Ureter (tissue), 1 donor: ENCODE measurements around the gene PPP6R3. TPM values are rescaled to one million over a fixed set of nuclear protein-coding genes. Genes with fewer than 3 reads are reported as not detected.
"Not testable (repeated sequence)": the region's sequence is repeated elsewhere in the genome, so short reads cannot be mapped to it uniquely, and the experiment has no call there.

Experiments used
- DNase-seq: peaks from one replicate; pipeline ENCODE4 v3.0.0-alpha.2; 2020; ENCODE audit warnings: low spot score
- total RNA-seq: library from RNA; stranded (reverse); gene quantifications from one replicate; pipeline ENCODE4 v1.2.4, GENCODE V29; 2023
- donor health status: DM: yes; HTN: yes; CAD: no.

PPP6R3 gene
- total RNA-seq, 1 donor from 2014 or later: 183 TPM

DNA sequence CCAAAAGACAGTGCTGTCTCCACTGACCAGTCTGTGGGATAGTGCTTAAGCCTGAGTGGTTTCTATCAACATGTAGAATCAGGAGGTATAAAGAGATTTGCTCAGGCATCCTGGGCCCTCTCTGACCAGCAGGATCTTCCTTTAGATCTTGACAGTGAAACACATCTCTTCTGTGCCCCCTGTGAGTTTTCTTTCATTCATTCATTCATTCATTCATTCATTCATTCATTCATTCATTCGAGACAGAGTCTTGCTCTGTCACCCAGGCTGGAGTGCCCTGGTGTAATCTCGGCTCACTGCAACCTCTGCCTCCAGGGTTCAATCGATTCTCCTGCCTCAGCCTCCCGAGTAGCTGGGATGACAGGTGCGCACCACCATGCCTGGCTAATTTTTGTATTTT lies 26.4 kb upstream of the PPP6R3 start:
- not testable (repeated sequence) for DNase-seq

DNA sequence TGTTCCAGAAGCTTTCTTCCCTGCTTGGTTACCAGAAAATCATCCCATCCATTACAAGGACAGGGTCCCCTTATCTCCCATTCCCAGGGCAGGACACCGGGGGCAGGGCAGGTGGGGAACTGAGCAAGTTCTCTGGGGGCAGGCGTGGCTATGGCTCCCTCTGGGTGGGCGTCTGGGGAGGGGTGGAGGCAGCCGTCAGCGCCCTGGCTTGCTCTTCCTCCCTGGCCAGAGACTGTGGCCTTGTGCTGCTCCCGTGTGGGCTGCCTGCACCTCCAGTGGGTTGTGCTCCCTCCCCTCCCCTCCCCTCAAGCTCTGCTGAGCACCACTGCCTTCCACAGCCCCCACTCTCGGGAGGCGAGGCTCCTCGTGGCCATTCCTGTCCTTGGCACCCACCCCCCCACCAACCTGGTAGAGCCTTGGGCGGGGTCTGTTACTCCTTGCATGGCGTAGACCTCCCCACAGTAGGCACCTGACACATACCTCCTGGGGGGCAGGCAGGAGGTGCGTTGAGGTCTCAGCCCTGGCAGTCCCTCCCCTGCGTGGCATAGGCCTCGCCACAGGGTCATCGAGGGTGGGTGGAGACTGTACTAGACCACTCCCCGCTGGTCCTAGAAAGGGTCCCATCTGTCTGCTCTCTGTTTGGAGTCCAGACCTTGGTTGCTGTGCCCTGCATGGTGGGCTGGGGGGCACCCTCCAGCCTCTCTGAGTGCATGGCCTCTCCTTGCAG lies 24.2 kb upstream of the PPP6R3 start:
- no peak for DNase-seq

DNA sequence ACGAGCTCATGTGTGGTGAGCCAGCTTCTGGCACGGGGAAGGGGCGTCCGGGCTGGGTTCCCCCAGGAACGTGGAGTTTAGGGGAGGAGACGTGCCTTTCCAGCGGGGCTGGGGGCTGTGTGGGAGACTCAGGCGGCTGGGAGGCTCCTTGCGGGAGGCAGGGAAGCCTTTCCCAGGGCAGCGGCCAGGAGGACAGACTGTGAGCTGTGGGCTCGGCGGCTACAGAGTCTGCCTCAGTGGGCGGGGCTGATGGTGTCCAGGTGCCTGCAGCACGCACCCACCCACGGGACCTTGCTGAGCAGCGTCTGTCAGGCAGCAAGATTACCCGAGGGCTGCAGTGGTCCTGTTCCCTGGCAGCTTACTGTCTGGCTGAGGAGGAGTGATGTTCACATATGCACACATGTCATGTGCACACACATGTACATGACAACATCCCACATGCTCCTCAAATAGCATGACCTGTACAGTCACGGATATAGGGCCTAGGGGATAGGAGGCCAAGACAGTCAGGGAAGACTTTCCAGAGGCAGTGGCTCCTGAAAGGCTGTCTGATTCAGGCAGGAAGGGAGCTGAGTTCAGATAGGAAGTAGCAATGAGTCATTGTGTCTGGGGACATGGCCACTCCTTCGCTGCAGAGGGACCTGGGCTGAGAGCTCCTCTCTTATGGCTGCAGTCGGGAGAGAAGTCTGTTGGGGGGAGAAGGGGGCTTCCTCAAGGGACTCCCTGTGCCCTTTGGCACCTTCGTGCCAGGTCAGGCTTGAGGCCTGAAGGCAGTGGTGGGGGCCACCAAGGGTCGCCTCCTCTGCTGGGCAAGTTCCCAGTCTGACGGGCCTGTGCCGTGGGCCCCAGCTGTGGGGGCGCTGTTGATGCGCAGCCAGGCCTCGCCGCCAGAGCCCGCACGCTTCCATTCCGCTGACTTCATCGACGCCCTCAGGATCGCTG lies 23.3 kb upstream of the PPP6R3 start:
- DNase-seq: no peak

DNA sequence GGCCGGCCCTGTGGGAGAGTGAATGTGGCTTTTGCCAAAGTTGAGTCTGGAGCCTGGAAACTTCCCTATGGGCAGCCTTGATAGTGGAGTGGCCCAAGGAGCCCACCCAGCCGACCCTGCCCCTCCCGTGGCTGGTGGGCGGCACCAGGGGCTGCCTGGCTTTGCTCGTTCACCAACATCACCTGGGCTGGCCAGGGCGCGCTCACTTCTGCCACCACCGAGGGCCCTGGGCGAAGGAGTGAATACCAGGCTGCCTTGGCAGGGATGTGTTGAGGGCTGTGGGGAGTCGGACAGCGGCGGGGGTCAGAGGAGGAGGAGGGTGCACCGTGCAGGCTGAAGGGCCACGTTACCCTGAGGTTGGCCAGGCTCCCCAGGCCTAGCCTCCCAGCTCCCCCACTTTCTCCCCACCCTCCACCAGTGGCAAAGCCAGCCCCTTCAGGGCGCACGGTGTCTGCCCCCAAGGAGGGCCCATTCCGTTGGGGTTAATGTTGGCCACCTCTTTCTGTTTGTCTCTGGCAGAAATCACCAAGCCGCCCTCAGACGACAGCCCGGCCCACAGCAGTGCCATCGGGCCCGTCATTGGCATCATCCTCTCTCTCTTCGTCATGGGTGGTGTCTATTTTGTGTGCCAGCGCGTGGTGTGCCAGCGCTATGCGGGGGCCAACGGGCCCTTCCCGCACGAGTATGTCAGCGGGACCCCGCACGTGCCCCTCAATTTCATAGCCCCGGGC lies 22.5 kb upstream of the PPP6R3 start:
- DNase-seq: no peak

DNA sequence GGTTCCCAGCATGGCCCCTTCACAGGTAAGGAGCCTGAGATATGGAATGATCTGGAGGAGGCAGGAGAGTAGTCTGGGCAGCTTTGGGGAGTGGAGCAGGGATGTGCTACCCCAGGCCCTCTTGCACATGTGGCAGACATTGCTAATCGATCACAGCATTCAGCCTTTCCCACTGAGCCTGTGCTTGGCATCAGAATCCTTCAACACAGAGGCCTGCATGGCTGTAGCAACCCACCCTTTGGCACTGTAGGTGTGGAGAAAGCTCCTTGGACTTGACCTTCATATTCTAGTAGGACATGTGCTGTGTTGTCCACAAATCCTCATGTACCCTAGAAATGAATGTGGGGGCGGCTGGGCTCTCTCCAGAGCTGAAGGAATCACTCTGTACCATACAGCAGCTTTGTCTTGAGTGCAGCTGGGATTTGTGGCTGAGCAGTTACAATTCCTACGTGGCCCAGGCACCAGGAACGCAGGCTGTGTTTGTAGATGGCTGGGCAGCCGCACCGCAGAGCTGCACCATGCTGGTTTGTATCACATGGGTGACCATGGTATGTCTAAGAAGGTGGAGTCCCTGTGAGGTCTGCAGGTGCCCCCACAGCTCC lies 21.8 kb upstream of the PPP6R3 start:
- no peak for DNase-seq

DNA sequence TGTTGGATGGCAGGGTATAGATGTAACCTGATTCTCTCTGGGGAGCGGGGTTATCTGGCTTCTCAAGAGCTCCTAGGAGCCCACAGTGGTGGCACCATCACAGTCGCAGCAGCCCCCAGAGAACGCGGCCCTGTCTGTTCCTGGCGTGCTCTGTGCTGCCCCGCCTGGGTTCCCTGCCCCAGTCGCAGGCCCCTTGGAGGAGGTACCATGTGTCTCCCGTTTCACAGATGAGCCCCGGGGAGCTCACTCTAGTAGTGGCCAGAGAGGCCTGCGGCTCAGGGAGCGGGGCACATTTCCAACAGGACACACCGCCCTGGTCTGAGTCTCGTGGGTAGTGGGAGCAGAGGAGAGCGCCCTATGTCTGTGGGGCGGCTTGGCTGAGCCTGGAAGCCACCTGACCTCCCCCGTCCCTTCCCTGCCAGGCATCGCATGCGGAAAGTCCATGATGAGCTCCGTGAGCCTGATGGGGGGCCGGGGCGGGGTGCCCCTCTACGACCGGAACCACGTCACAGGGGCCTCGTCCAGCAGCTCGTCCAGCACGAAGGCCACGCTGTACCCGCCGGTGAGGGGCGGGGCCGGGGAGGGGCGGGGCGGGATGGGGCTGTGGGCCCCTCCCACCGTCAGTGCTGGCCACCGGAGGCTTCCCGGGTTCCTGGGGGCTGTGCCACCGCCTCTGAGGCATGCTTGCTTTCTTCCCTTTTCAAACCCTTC lies 21.0 kb upstream of the PPP6R3 start:
- no peak for DNase-seq

DNA sequence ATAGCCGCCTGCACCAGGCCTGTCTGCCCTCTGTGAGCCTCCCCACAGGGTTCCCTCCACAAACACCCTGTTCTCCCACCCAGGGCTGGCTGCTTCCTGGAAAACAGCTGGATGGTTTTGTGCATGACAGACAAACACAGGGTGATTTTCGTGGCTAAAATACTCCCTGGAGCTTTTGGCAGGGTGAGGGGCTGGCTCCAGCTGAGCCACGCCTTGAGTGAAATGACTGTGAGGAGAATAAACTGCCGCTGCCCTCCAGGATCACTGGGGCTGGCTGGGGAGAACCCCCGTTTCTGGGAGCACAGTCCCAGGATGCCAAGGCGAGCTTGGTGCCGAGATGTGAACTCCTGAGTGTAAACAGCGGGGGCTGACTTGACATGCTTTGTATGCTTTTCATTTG lies 20.3 kb upstream of the PPP6R3 start:
- DNase-seq: no peak

DNA sequence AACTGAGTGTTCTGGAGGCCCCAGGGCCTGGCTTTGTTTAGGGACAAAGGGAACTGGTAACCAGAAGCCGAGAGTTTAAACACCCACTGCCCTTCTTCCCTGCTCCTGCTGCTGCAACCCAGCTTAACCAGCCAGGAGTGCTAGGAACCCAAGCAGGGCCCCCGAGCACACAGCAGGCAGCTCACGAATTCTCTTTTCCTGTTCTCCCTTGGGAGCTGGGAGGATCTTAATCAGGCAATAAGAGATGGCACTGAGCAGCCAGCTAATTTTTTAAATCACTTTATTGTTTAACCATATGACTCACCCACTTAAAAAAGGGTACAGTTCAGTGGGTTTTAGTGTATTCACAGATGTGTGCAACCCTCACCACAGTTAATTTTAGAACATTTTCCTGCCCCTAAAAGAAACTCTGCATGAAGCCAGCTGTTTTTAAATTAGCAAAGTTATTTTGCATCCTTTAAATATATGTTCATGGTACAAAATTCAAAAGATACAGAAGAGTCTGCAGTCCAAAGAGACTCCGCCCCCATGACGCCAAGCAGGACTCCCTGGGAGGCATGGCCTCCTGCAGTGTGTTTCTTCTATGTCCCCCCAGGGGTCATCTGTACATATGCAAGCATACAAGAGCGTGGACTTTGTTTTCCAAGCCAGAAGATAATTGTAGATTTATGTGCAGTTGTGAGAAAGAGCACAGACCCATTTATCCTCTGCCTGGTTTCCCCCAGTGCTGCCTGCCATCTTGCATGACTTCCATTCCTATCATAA lies 18.9 kb upstream of the PPP6R3 start:
- no peak for DNase-seq

DNA sequence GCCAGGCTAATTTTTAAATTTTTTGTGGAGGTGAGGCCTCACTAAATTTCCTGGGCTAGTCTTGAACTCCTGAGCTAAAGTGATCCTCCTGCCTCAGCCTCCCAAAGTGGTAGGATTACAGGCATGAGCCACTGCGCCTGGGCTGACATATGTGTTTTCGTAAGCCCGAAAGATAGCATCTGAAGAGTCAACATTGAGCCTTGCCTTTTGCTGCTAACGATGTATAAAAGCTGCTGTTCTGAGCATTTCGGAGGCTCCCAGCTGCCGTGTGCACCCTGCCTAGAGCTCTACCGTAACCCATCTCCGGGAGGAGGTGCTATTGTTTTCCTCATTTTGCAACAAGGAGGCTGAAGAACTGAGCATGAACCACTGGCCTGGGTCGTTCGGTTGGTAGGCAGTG lies 18.1 kb upstream of the PPP6R3 start:
- no peak for DNase-seq

DNA sequence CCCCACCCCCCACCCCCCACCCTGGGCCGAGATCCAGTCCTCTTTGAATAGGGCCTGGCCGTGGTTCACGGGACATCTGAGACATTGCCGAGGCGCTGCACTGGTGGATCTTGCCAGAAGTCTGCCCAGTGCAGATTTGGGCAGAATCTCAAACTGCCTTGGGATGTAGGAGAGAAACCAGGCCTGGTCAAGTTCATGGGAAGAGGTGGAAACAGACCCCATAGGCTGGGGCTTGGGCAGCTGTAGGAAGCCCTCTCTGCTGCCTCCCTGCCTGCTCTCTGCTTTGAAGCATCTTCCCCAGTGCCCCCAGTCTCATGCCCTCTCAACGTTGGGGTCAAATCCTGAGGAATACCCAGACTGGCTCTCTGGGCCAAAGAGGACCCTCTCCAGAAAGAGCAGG lies 16.0 kb upstream of the PPP6R3 start:
- no peak for DNase-seq

DNA sequence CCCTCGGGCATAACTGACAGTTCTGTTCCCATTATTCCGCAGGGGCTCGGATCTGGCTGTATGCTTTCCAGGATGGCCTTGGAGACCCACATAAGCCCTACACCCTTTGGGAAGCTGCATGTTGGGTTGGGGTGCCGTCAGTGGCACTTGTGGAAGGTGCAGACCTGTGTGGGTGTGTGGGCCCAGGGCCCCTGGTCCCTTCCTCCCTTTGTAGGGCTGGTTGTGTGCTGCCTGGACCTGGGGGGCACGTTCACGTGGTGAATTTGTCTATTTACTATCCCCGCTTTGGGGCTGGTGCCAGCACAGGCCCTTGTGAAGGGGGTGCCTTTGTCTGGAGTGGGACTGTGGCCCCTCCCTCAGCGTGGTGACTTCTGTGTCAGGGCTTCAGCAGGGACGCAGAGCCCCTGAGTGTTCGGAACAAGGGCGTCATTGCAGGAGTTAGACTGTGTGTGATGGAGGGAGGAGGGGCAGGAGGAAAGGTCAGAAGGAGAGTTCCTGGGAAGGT lies 15.0 kb upstream of the PPP6R3 start:
- DNase-seq: no peak

DNA sequence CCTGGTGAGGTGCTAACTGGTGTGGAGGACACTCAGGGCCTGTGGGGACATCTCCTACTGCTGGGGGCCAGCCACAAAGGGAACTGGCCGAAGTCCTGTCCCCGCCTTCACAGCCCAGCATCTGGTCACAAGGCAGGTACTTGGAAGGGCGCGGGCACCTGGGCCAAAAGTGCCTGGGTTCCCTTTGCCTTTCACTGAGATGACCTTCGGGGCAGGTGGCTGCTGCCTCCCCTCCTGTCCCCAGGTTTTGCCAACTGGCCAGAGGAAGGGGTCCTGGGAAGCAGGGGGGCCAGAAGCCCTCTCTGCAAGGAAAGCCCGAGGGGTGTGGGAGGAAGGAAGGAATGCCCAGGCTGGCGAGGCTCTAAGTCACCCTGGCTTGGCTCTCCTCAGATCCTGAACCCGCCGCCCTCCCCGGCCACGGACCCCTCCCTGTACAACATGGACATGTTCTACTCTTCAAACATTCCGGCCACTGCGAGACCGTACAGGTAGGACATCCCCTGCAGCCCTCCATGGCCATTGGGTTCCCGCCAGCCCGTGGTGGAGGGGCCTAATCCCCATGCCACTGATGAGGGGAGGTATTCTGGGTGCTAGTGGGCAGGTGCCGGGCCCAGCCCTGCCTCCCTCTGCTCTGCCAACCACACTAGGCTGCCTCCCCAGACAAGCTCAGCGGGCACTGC lies 14.4 kb upstream of the PPP6R3 start:
- no peak for DNase-seq

DNA sequence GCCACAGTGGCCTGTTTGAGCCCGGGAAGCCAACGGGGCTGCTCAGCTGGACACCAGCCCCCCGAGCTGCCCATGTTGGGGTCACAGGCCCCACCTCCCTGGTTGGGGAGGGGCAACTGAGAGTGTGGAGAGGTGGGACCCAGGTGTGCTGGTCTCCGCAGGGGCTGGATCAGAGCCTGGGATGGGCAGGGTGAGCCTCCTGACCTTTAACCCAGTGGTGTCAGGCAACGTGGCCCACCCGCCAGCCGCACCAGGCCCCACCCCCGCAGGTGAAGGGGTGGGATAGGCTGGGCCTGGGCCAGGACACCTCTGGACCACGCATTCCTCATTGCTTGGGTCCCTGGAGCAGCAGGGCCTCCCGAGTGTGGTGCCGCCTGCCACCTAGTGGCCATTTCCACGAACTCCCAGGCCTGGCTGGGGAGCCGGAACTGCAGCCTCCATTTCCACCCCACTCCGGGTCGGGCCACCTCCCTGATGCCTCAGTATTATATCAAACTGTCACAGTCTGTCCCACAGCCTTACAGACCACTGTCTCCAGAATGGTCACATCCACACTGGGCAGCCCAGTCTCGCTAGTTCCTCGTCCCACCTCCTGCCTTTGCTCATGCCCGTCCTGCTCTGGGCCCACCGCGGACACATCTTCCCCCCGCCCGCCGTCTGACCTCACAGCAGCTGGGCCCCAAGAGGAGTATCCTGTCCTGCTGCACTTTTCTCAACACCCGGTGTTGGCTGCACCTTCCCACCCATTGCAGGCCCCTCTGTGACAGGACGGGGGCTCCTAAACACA lies 13.3 kb upstream of the PPP6R3 start:
- peak; percentile 80 for DNase-seq

DNA sequence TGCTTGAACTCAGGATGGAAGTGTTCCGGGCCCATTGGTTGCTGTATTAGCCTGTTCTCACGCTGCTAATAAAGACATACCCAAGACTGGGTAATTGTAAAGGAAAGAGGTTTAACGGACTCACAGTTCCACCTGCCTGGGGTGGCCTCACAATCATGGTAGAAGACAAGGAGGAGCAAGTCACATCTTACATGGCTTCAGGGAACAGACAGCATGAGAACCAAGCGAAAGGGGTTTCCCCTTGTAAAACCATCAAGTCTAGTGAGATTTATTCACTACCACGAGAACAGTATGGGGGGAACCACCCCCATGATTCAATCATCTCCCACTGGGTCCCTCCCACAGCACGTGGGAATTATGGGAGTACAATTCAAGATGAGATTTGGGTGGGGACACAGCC lies 12.6 kb upstream of the PPP6R3 start:
- not testable (repeated sequence) for DNase-seq

DNA sequence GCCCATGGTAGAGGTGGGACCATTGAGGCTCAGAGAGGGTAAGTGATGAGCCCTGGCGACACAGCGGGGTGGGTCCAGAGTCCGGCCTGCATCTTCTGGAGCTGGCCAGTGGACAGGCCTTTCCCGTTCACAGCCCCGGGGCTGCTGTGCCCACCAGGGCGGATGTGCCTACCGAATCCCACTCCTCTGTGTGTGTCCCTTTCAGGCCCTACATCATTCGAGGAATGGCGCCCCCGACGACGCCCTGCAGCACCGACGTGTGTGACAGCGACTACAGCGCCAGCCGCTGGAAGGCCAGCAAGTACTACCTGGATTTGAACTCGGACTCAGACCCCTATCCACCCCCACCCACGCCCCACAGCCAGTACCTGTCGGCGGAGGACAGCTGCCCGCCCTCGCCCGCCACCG lies 11.9 kb upstream of the PPP6R3 start:
- DNase-seq: no peak

DNA sequence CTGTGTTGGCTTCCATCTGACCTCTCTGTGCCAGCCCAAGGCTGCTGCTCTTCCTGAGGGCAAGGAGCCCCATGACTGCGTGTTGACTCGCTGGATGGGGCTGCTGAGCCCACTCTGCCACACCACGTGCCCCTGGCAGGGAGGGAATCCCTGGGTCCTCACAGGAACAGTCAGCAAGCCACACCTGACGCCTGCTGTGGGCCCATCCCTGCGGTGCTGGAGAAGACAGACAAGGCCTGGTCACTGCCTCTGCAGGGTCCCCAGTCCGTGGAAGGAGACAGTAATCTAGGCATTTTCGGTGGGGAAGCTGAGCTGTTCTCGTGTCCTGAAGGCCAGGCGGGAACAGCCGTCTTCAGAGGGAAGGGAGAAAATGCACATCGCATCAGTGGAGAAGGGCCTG lies 10.6 kb upstream of the PPP6R3 start:
- no peak for DNase-seq

DNA sequence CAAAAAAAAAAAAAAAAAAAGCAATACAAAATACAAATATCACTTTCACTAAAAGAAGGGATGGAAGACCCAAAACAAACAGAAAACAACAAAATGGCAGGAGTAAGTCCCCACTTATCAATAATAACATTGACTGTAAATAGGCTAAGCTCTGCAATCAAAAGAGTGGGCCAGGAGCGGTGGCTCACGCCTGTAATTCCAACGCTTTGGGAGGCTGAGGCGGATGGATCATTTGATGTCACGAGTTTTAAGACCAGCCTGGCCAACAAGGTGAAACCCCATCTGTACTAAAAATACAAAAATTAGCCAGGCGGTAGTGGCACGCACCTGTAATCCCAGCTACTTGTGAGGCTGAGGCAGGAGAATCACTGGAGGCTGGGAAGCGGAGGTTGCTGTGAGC lies 9.8 kb upstream of the PPP6R3 start:
- DNase-seq: no peak

DNA sequence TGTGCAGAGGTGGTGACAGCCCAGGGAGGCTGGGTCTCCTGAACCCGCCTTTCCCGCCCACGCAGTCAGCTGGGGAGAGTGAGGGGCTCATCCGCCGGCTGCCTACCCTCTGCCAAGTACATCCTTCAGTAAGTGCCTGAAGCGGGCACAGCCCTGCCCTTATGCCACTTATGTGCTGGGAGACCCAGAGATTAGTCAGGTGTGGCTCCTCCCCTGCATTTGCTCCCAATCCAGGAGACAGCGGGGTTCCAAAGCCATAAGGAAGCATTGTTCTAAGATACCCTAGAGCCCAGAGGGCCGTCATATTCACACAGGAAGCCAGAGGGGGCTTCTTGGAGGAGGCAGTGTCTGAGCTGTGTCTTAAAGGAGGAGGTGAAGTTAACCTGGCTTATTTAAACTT lies 5.8 kb upstream of the PPP6R3 start:
- no peak for DNase-seq

DNA sequence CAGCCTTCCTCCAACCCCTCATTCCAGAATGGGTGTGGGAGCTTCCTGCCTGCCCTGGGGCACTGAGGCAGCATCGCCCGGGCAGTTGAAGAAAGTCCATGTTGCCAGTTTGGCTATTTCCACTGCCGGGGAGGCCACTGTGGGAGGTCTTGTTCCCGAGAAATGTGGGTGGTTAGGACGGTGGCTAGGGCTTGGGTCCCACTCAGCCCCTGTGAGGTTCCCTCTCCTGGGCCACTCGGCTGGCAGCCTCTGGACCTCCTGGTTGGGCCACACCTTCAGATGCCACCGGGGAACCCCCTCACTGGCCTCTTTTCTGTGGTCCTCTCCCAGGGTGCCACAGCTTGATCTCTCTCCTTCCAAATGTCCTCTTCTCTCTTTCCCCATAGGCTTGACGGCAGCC lies 5.1 kb upstream of the PPP6R3 start:
- no peak for DNase-seq
